Measurements from ENCODE around the gene TRO. TPM values are rescaled to one million over a fixed set of nuclear protein-coding genes. Genes with fewer than 3 reads are reported as not detected.

Gene TRO
- total and polyA plus RNA-seq, 11 donors, result 1.0 to 6.2 (median 2.5) TPM

DNA sequence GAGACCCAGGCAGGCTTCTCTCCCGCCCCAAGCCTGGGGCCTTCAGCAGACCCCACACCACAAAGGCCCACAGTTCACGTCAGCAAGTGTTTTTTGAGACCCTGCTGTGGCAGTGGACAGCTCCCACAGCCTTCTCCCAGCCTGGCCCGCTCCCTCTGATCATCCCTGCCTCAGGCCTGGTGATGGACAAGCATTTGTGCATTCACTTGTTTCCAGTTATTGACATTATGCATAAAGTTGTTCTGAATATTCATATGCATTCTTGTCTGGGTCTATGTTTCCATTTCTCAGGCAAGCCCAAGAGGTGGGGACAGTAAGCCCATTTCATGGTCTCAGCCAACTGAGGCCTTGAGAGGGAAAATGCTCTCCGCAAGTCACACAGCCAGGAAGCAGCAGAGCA, 14.7 kb downstream of the TRO start:
- no peak overlapping the region for H3K27ac ChIP-seq
- H3K9me3 ChIP-seq, result no peaks in the 10 kb centered on the region
- TF ChIP-seq, protein P1, sequence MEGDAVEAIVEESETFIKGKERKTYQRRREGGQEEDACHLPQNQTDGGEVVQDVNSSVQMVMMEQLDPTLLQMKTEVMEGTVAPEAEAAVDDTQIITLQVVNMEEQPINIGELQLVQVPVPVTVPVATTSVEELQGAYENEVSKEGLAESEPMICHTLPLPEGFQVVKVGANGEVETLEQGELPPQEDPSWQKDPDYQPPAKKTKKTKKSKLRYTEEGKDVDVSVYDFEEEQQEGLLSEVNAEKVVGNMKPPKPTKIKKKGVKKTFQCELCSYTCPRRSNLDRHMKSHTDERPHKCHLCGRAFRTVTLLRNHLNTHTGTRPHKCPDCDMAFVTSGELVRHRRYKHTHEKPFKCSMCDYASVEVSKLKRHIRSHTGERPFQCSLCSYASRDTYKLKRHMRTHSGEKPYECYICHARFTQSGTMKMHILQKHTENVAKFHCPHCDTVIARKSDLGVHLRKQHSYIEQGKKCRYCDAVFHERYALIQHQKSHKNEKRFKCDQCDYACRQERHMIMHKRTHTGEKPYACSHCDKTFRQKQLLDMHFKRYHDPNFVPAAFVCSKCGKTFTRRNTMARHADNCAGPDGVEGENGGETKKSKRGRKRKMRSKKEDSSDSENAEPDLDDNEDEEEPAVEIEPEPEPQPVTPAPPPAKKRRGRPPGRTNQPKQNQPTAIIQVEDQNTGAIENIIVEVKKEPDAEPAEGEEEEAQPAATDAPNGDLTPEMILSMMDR (IDR thresholded peaks at IDR 0.05), result no peak
- no peak for TF ChIP-seq POLR2A (IDR thresholded peaks at IDR 0.05)
- H3K27me3 ChIP-seq, result no peaks in the 10 kb centered on the region
- no peak for DNase-seq
- no peak overlapping the region for H3K4me3 ChIP-seq
- 79 to 98% (median 89%) methylated on average over 4 of the region's 4 CpGs for WGBS, 4 donors
- no peaks in the 10 kb centered on the region for H3K4me1 ChIP-seq
- intact Hi-C loops (cut with DNase I), result no loop called here
- no peaks in the 10 kb centered on the region for H3K36me3 ChIP-seq
- ATAC-seq, result no peak

DNA sequence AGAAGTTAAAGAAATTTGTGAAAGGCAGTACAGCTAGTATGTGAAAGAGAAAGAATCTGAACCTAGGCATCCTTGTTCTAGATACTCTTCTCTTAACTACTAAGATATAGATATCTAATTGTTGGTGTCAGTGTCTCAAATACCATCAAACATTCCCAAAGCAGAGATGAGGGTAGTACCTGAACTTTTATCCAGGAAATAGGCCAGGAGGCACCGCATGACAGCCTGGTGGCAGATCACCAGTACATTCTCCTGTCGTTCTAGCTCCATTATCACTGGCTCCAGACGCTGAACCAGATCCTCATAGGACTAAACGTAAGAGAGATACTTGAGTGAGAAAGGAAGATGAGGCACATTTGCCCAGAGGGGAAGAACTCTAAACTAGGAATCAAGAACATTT, 16.8 kb downstream of the TRO start:
- Histone ChIP-seq H3K4me3 (no peak overlapping the region), H3K27me3 (no peaks in the 10 kb centered on the region), H3K9me3 (peaks cover 0 to 2% (median 0%) of the 10 kb centered on the region in 12 donors), H3K36me3 (no peaks in the 10 kb centered on the region), H3K27ac (no peak overlapping the region), H3K4me1 (no peaks in the 10 kb centered on the region)
- intact Hi-C loops (cut with DNase I), result no loop called here
- 65 to 81% (median 76%) methylated on average over 4 of the region's 4 CpGs for WGBS, 4 donors
- ATAC-seq (no peak), DNase-seq (no peak)
- no peak for TF ChIP-seq POLR2A (IDR thresholded peaks at IDR 0.05)
- TF ChIP-seq, protein P1 (IDR thresholded peaks at IDR 0.05), result no peak

DNA sequence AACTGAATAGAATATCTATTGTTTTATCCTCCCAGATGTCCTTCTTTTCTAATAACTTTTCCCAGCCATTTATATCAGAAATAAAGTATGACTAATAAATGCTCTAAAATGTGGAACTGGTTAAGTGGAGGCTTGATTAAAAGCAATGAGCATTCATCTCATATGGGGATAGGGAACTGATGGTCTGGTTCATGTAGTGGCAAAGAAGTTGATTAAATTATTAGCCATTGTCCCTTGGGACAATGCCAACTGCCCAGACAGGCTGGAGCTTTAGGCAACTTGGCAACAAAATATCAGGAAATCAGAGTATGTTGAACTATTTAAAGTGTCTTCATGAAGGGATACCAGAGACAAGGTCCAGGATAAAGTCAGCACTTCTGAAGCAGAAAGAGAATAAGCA, 24.2 kb downstream of the TRO start:
- H3K36me3 ChIP-seq, result no peaks in the 10 kb centered on the region
- no peak overlapping the region for H3K4me3 ChIP-seq
- no peak for DNase-seq
- no peaks in the 10 kb centered on the region for H3K4me1 ChIP-seq
- intact Hi-C loops (cut with DNase I), result no loop called here
- peaks cover 0 to 7% (median 0%) of the 10 kb centered on the region in 12 donors for H3K9me3 ChIP-seq
- H3K27me3 ChIP-seq, result peaks cover 0 to 11% (median 0%) of the 10 kb centered on the region in 9 donors
- no peak for ATAC-seq
- no peak overlapping the region for H3K27ac ChIP-seq
- TF ChIP-seq POLR2A (IDR thresholded peaks at IDR 0.05), result no peak
- TF ChIP-seq, protein P1 (IDR thresholded peaks at IDR 0.05), result no peak

DNA sequence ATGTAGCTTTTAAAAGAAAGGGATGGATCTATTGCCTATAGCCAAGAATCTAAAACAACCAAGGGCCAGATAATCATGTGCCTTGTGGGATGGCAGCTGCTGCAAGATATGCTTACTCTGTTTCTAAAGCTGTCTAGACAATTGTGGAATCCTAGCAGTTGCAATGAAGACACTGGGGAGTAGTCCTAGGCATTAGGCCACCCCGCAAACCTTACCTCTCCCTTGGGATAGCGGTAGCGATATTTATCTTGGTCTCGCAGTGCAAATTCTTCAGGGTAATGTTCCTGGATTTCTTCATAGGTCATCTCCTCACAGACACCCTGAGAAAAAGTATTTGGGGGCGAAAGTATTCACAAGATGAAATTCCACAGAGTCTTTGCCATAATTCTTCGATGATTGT, 24.6 kb downstream of the TRO start:
- H3K9me3 ChIP-seq, result peaks cover 0 to 7% (median 0%) of the 10 kb centered on the region in 12 donors
- no peak overlapping the region for H3K4me3 ChIP-seq
- H3K27ac ChIP-seq, result no peak overlapping the region
- intact Hi-C loops (cut with DNase I), result no loop called here
- 83 to 85% (median 85%) methylated on average over 6 of the region's 6 CpGs for WGBS, 4 donors
- no peaks in the 10 kb centered on the region for H3K36me3 ChIP-seq
- no peaks in the 10 kb centered on the region for H3K4me1 ChIP-seq
- TF ChIP-seq POLR2A (IDR thresholded peaks at IDR 0.05), result no peak
- TF ChIP-seq, protein P1 (IDR thresholded peaks at IDR 0.05), result no peak
- DNase-seq (no peak), ATAC-seq (no peak)
- peaks cover 0 to 11% (median 0%) of the 10 kb centered on the region in 9 donors for H3K27me3 ChIP-seq
